Thyroid gland (tissue), 4 donors: ENCODE data around the gene SAMD9. TPM values are rescaled to one million over a fixed set of nuclear protein-coding genes. Genes with fewer than 3 reads are reported as not detected.

Source experiments
- DNase-seq, 2 donors: peaks; one replicate each; pipeline ENCODE4 v3.0.0-alpha.2; 2019
- H3K27ac ChIP-seq, 3 donors: fragments of 200-600 bp; sonication (generic); 1 replicate in 2 of 3; 2 replicates in 1 of 3; pipeline ENCODE4 v1.5.1; 2016 to 2019; ENCODE audit warnings: mild to moderate bottlenecking in 1 of 3, moderate library complexity in 1 of 3
- H3K27me3 ChIP-seq: fragments of 200-600 bp; sonication (generic); one replicate; pipeline ENCODE4 v1.5.1; 2019
- H3K36me3 ChIP-seq, 2 donors: fragments of 200-600 bp; sonication (generic); one replicate each; pipeline ENCODE4 v1.5.1; 2016 to 2019
- H3K4me1 ChIP-seq, 2 donors: fragments of 200-600 bp; sonication (generic); one replicate each; pipeline ENCODE4 v1.5.1; 2017 to 2019
- H3K4me3 ChIP-seq, 3 donors: fragments of 200-600 bp; sonication (generic); replicated peaks in 1 of 3; 1 replicate in 2 of 3; 2 replicates in 1 of 3; pipeline ENCODE4 v1.5.1; 2016; ENCODE audit warnings: mild to moderate bottlenecking in 1 of 3
- H3K9me3 ChIP-seq: fragments of 200-600 bp; sonication (generic); one replicate; pipeline ENCODE4 v1.5.1; 2017
- CTCF ChIP-seq, 6 experiments: fragments of 200-600 bp in 3 of 6; fragments of 450-650 bp in 3 of 6; sonication (generic) in 3 of 6; IDR thresholded peaks; one replicate each; pipeline ENCODE4 v1.5.1; 2016 to 2019; ENCODE audit warnings: antibody characterized with exemption in 6 of 6, mild to moderate bottlenecking in 2 of 6, inconsistent platforms in 1 of 6, moderate library complexity in 1 of 6
- POLR2A ChIP-seq, 2 donors: fragments of 450-650 bp; IDR thresholded peaks; one replicate each; pipeline ENCODE4 v1.6.1; 2017; ENCODE audit warnings: antibody characterized with exemption in 2 of 2, mild to moderate bottlenecking in 2 of 2, moderate library complexity in 1 of 2
- WGBS, 2 donors: methylation state at CpG; one replicate each; pipeline ENCODE4 v1.1.5; 2017; 5-methylcytosine and 5-hydroxymethylcytosine counted together
- intact Hi-C: fragments of 100-400 bp; cut with DNase I; formaldehyde crosslinking; loops from one replicate; pipeline ENCODE4 v1.15.1; 2023
- total RNA-seq, 4 donors: library from RNA; depleted of rRNA; stranded (reverse); fragments of >200 nt; gene quantifications; one replicate each; pipeline ENCODE4 v1.2.3, GENCODE V29; 2016

Gene SAMD9
- total RNA-seq, 4 donors from 2014 or later: 3.2 to 9.1 (median 6.0) TPM

GRCh38 chr7:93120592-93121549, 3.1 kb upstream of the SAMD9 start:
- WGBS, 2 donors: 91 to 92% methylated on average over 9 to 12 of the region's 12 CpGs
- Histone ChIP-seq H3K36me3 (no peaks in the 10 kb centered on the region), H3K4me1 (no peaks in the 10 kb centered on the region), H3K4me3 (no peak overlapping the region), H3K27ac (no peak overlapping the region), H3K9me3 (no peaks in the 10 kb centered on the region), H3K27me3 (no peaks in the 10 kb centered on the region)
- intact Hi-C loops: no loop called here
- TF ChIP-seq CTCF (IDR thresholded peaks at IDR 0.05) (no peak), POLR2A (IDR thresholded peaks at IDR 0.05) (no peak)
- no peak for DNase-seq

DNA sequence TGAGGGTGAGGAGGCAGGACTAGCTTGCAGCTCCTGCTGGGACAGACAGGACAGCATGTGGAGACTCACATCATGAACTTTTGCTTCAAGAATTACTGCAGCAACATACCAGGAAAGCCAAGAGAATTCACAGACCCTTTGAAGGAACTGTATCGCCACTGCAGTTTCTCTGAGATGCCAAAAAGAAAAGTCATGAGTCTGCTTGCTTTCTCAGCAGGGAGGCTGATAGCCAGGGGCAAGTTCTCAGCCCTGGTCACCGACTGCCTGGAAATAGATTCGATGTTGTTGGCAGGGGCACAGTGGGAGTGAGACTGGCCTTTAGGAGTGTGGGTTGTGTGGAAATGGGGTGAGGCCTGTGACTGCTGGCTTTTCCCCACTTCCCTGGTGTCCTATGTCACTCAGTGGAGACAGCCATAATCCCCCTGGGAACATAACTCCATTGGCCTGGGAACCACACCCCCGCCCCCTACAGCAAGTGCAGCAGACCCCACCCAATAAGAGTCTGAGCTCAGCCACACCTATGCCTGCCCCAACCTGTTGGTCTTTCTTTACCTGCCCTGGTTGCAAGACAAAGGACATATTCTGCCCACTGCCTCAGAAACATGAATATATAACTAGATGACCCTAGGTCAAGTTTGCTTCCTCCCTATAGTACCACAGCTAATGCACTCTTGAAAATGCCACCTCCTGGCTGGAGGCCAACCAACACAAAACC, 1.6 kb upstream of the SAMD9 start:
- no peaks in the 10 kb centered on the region for H3K36me3 ChIP-seq
- WGBS, 2 donors: 70 to 93% methylated on average over 4 of the region's 4 CpGs
- H3K27me3 ChIP-seq: no peaks in the 10 kb centered on the region
- H3K4me3 ChIP-seq: no peak overlapping the region
- H3K4me1 ChIP-seq: no peaks in the 10 kb centered on the region
- TF ChIP-seq CTCF (IDR thresholded peaks at IDR 0.05) (no peak), POLR2A (IDR thresholded peaks at IDR 0.05) (no peak)
- H3K27ac ChIP-seq: no peak overlapping the region
- DNase-seq: no peak
- H3K9me3 ChIP-seq: no peaks in the 10 kb centered on the region
- intact Hi-C loops: no loop called here

- Histone ChIP-seq H3K9me3 (no peaks in the 10 kb centered on the region), H3K27ac (peak overlapping the region in 1 of 3 donors; percentile 56), H3K4me1 (no peaks in the 10 kb centered on the region), H3K4me3 (peak overlapping the region in 2 of 3 donors; percentile 13 to 30), H3K27me3 (no peaks in the 10 kb centered on the region), H3K36me3 (no peaks in the 10 kb centered on the region)
- 71 to 78% methylated on average over 1 of the region's 1 CpG for WGBS, 2 donors
- no peak for DNase-seq
- intact Hi-C loops: no loop called here
- TF ChIP-seq CTCF (IDR thresholded peaks at IDR 0.05) (no peak), POLR2A (IDR thresholded peaks at IDR 0.05) (no peak)
These were observed 452 bp downstream of the SAMD9 start for GRCh38 chr7:93117327-93117726.

- WGBS, 2 donors: 87 to 97% methylated on average over 7 of the region's 7 CpGs
- Histone ChIP-seq H3K27me3 (no peaks in the 10 kb centered on the region), H3K4me1 (no peaks in the 10 kb centered on the region), H3K4me3 (no peak overlapping the region), H3K27ac (no peak overlapping the region), H3K9me3 (no peaks in the 10 kb centered on the region), H3K36me3 (no peaks in the 10 kb centered on the region)
- TF ChIP-seq CTCF (IDR thresholded peaks at IDR 0.05): no peak
- TF ChIP-seq POLR2A (IDR thresholded peaks at IDR 0.05): no peak
- intact Hi-C loops: no loop called here
- no peak for DNase-seq
These were observed 2.0 kb downstream of the SAMD9 start for GRCh38 chr7:93115796-93116195.

GRCh38 chr7:93108003-93108402, 9.8 kb downstream of the SAMD9 start:
- DNase-seq: no peak
- TF ChIP-seq POLR2A (IDR thresholded peaks at IDR 0.05): no peak
- TF ChIP-seq CTCF (IDR thresholded peaks at IDR 0.05): no peak
- no peaks in the 10 kb centered on the region for H3K4me1 ChIP-seq
- H3K4me3 ChIP-seq: no peak overlapping the region
- H3K27ac ChIP-seq: no peak overlapping the region
- peaks cover 17 to 19% of the 10 kb centered on the region in 2 donors for H3K36me3 ChIP-seq
- whole genome bisulfite sequencing, 2 donors: 93% methylated on average over 11 to 13 of the region's 13 CpGs
- H3K9me3 ChIP-seq: no peaks in the 10 kb centered on the region
- H3K27me3 ChIP-seq: no peaks in the 10 kb centered on the region
- intact Hi-C loops: no loop called here
